Measurements from ENCODE around the gene P3R3URF. TPM values are rescaled to one million over a fixed set of nuclear protein-coding genes. Genes with fewer than 3 reads are reported as not detected.

P3R3URF gene
- total RNA-seq, 1 experiment from 2014 or later = not detected

- H2AFZ ChIP-seq (ENCODE audit: low read depth, low read length, poor library complexity, severe bottlenecking) = no peak overlapping the region
- H3K9me2 ChIP-seq (ENCODE audit: insufficient read depth) = no peaks in the 10 kb centered on the region
- ChIA-PET POLR2A (no interaction called here), CTCF (no interaction called here), RAD21 (ENCODE audit: low non-redundant PET in 1 of 2, low total read pairs in 2 of 2, uncharacterized antibody in 2 of 2, unreplicated experiment in 2 of 2) (no interaction called here)
- H3K27me3 ChIP-seq (ENCODE audit: insufficient read depth, low read length) = no peaks in the 10 kb centered on the region
- TF ChIP-seq, protein P1, sequence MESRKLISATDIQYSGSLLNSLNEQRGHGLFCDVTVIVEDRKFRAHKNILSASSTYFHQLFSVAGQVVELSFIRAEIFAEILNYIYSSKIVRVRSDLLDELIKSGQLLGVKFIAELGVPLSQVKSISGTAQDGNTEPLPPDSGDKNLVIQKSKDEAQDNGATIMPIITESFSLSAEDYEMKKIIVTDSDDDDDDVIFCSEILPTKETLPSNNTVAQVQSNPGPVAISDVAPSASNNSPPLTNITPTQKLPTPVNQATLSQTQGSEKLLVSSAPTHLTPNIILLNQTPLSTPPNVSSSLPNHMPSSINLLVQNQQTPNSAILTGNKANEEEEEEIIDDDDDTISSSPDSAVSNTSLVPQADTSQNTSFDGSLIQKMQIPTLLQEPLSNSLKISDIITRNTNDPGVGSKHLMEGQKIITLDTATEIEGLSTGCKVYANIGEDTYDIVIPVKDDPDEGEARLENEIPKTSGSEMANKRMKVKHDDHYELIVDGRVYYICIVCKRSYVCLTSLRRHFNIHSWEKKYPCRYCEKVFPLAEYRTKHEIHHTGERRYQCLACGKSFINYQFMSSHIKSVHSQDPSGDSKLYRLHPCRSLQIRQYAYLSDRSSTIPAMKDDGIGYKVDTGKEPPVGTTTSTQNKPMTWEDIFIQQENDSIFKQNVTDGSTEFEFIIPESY (IDR thresholded peaks at IDR 0.05; ENCODE audit: extremely low read depth, insufficient replicate concordance, low read length) = no peak
- TF ChIP-seq EZH2phosphoT487 (IDR thresholded peaks at IDR 0.05; ENCODE audit: borderline replicate concordance) = no peak
- TF ChIP-seq ZFX (IDR thresholded peaks at IDR 0.05) = no peak
- TF ChIP-seq POLR2A (IDR thresholded peaks at IDR 0.05; ENCODE audit: borderline replicate concordance, extremely low read depth, insufficient read depth, insufficient read length) = no peak
- TF ChIP-seq SP1 (IDR thresholded peaks at IDR 0.05; ENCODE audit: low read depth) = no peak
- TF ChIP-seq FOSL1 (IDR thresholded peaks at IDR 0.05; ENCODE audit: low read depth) = no peak
- no peak for TF ChIP-seq MAX (IDR thresholded peaks at IDR 0.05)
- TF ChIP-seq POLR2AphosphoS5 (IDR thresholded peaks at IDR 0.05; ENCODE audit: low read depth, low read length) = no peak
- no peak for TF ChIP-seq CBX3 (IDR thresholded peaks at IDR 0.05; ENCODE audit: low read depth)
- no peak for TF ChIP-seq YY1 (IDR thresholded peaks at IDR 0.05; ENCODE audit: extremely low read depth, insufficient replicate concordance, low read depth, low read length)
- no TSS peak for BruUV-seq (replicated peaks)
- H3K27ac ChIP-seq (ENCODE audit: low read depth, low read length) = no peak overlapping the region
- no peaks in the 10 kb centered on the region for H4K20me1 ChIP-seq (ENCODE audit: insufficient read depth)
- no peaks in the 10 kb centered on the region for H3K9me3 ChIP-seq (ENCODE audit: control insufficient read depth in 1 of 2, insufficient read depth in 1 of 2, low read depth in 1 of 2, low read length in 2 of 2)
- peaks cover 0 to 18% of the 10 kb centered on the region in 2 experiments; a peak in 2 of 4 replicates for H3K4me1 ChIP-seq (ENCODE audit: control insufficient read depth in 1 of 2, insufficient read depth in 2 of 2, low read length in 2 of 2)
- H3K9ac ChIP-seq (ENCODE audit: low read length) = no peak overlapping the region
- H3K4me2 ChIP-seq (ENCODE audit: low read length) = no peak overlapping the region
- no peaks in the 10 kb centered on the region for H3K36me3 ChIP-seq (ENCODE audit: control insufficient read depth in 1 of 2, insufficient read depth in 2 of 2, low read length in 2 of 2)
- H3K4me3 ChIP-seq (replicated peaks in 1 of 2; ENCODE audit: low read depth in 1 of 2, low read length in 2 of 2) = no peak overlapping the region
- intact Hi-C loops (cut with micrococcal nuclease) = no loop called here
- DNase-seq (ENCODE audit: low read depth, low spot score) (no peak), ATAC-seq (no peak)
- no peaks in the 10 kb centered on the region for H3K79me2 ChIP-seq (ENCODE audit: insufficient read depth, low read length)
Measured at GRCh38 chr1:46218443-46218842, 42.2 kb upstream of the P3R3URF start.
